SH-SY5Y (cell line): ENCODE measurements around the gene EYA4.

Experiments
- GATA2 ChIP-seq: IDR thresholded peaks from 2 replicates; pipeline ENCODE4 v1.6.1; 2011; ENCODE audit warnings: mild to moderate bottlenecking, low read depth, low read length
- GATA3 ChIP-seq: IDR thresholded peaks from 2 replicates; pipeline ENCODE4 v1.6.1; 2011; ENCODE audit warnings: low read depth, mild to moderate bottlenecking, low read length, moderate library complexity

DNA sequence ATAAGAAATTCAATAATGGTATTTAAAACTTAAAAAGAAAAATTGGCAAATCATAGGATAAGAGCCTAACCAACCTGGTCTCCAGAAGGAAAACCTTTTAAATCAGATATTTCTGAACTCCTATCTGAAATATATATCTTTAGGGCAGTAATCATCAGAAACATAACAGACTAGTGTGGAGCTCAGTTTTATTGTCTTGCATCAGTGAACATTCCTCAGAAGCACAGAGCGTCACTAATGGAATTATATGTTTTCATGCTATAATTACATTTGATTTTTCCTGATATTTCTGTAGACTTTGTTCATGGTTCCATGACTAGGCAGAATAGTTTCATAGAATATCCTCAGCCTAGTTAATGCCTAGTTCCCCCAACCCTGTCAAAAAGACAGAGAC is 262.2 kb downstream of the EYA4 start:
- peak; percentile 44; the same call in 1 of the 2 replicates for TF ChIP-seq GATA3
- TF ChIP-seq GATA2 = no peak
